H1 (cell line): ENCODE results near the gene F2. TPM values are rescaled to one million over a fixed set of nuclear protein-coding genes. Genes with fewer than 3 reads are reported as not detected.

Experiments
- CTCF ChIA-PET: fragments of 300-600 bp; sonication (Branson Sonifier 250); formaldehyde crosslinking; loops from one replicate; lab custom pipeline; 2021; ENCODE audit not compliant: partially characterized antibody; lab: Charles Lee
- POLR2A ChIA-PET: fragments of 300-600 bp; sonication (Branson Sonifier 250); formaldehyde crosslinking; loops from one replicate; lab custom pipeline; 2021; ENCODE audit warnings: inconsistent platforms; ENCODE audit not compliant: partially characterized antibody; lab: Charles Lee
- DNase-seq, 2 experiments: peaks; one replicate each; pipeline versions ENCODE4 v3.0.0 to v3.0.0-alpha.2; 2010 to 2022; ENCODE audit warnings: low spot score in 2 of 2, low read depth in 1 of 2, mixed read lengths in 1 of 2
- FAIRE-seq: peaks from 2 replicates; lab custom pipeline; 2011; peaks lifted over from hg19 to GRCh38; lab: Jason Lieb, UNC
- H2AFZ ChIP-seq: 2 replicates; pipeline ENCODE4 v1.8.1; 2012; ENCODE audit warnings: low read length, inconsistent platforms
- H2AK5ac ChIP-seq: 2 replicates; pipeline ENCODE4 v1.6.1; 2013; ENCODE audit warnings: low read depth, low read length
- H2BK120ac ChIP-seq: replicated peaks from 2 replicates; pipeline ENCODE3; 2013; ENCODE audit warnings: low read depth, low read length, inconsistent platforms
- H2BK12ac ChIP-seq: 2 replicates; pipeline ENCODE4 v1.6.1; 2013; ENCODE audit warnings: low read depth, low read length
- H2BK15ac ChIP-seq: 2 replicates; pipeline ENCODE4 v1.6.1; 2013; ENCODE audit warnings: low read length
- H2BK20ac ChIP-seq: 2 replicates; pipeline ENCODE4 v1.6.1; 2013; ENCODE audit warnings: low read length
- H2BK5ac ChIP-seq: 2 replicates; pipeline ENCODE4 v1.6.1; 2013; ENCODE audit warnings: low read depth, low read length
- H3K14ac ChIP-seq: 2 replicates; pipeline ENCODE4 v1.6.1; 2013; ENCODE audit warnings: inconsistent platforms; ENCODE audit not compliant: insufficient read length
- H3K18ac ChIP-seq: 2 replicates; pipeline ENCODE4 v1.6.1; 2013; ENCODE audit warnings: low read length; ENCODE audit errors: extremely low read depth
- H3K23ac ChIP-seq: 2 replicates; pipeline ENCODE4 v1.6.1; 2013; ENCODE audit warnings: inconsistent platforms; ENCODE audit not compliant: insufficient read length
- H3K23me2 ChIP-seq: 2 replicates; pipeline ENCODE4 v1.6.1; 2013; ENCODE audit warnings: low read depth, low read length
- H3K27ac ChIP-seq: 2 replicates; pipeline ENCODE4 v1.6.1; 2011; ENCODE audit warnings: low read depth, low read length, inconsistent platforms
- H3K27me3 ChIP-seq, 4 experiments: replicated peaks in 1 of 4; 1 replicate in 1 of 4; 2 replicates in 3 of 4; pipeline versions ENCODE4 v1.6.1 to v1.8.1; 2011 to 2013; ENCODE audit warnings: low read length in 3 of 4, mild to moderate bottlenecking in 3 of 4, inconsistent platforms in 2 of 4, mixed read lengths in 2 of 4, moderate library complexity in 1 of 4; ENCODE audit not compliant: control insufficient read depth in 3 of 4, insufficient read depth in 3 of 4; ENCODE audit errors: extremely low read depth in 1 of 4
- H3K36me3 ChIP-seq, 4 experiments: 2 replicates each; pipeline versions ENCODE4 v1.6.1 to v1.8.1; 2011 to 2013; ENCODE audit warnings: mild to moderate bottlenecking in 4 of 4, low read length in 3 of 4, moderate library complexity in 2 of 4, control low read depth in 1 of 4, inconsistent platforms in 1 of 4; ENCODE audit not compliant: insufficient read depth in 4 of 4, control insufficient read depth in 2 of 4
- H3K4ac ChIP-seq: replicated peaks from 2 replicates; pipeline ENCODE3; 2013; ENCODE audit warnings: low read length, low read depth, mixed read lengths, inconsistent platforms; ENCODE audit not compliant: insufficient read length
- H3K4me1 ChIP-seq, 4 experiments: replicated peaks in 1 of 4; 1 replicate in 1 of 4; 2 replicates in 3 of 4; pipeline versions ENCODE4 v1.6.1 to v1.8.1; 2011 to 2013; ENCODE audit warnings: low read length in 3 of 4, inconsistent platforms in 2 of 4, mixed read lengths in 1 of 4; ENCODE audit not compliant: insufficient read depth in 4 of 4, control insufficient read depth in 3 of 4
- H3K4me2 ChIP-seq, 2 experiments: 2 replicates each; pipeline versions ENCODE4 v1.6.1 to v1.8.1; 2011 to 2013; ENCODE audit warnings: low read depth in 2 of 2, low read length in 2 of 2, control low read depth in 1 of 2, inconsistent platforms in 1 of 2, mild to moderate bottlenecking in 1 of 2; ENCODE audit not compliant: insufficient read depth in 1 of 2
- H3K4me3 ChIP-seq, 4 experiments: fragments of 200-600, 300-600 bp in 1 of 4; sonication (generic), shearing (Covaris generic), sonication (Bioruptor Twin) in 1 of 4; 2 replicates each; pipeline versions ENCODE4 v1.5.1 to v1.8.1; 2011 to 2016; ENCODE audit warnings: low read length in 4 of 4, low read depth in 3 of 4, control low read depth in 2 of 4, inconsistent platforms in 2 of 4, mild to moderate bottlenecking in 2 of 4, mixed read lengths in 1 of 4, moderate library complexity in 1 of 4; ENCODE audit not compliant: insufficient read depth in 2 of 4; ENCODE audit errors: extremely low read depth in 1 of 4
- H3K56ac ChIP-seq: replicated peaks from 2 replicates; pipeline ENCODE3; 2013; ENCODE audit warnings: low read depth, mild to moderate bottlenecking, mixed read lengths, low read length, inconsistent platforms; ENCODE audit not compliant: insufficient read length
- H3K79me1 ChIP-seq: 2 replicates; pipeline ENCODE4 v1.6.1; 2013; ENCODE audit warnings: low read depth, low read length, control low read depth
- H3K79me2 ChIP-seq, 2 experiments: 2 replicates each; pipeline versions ENCODE4 v1.6.1 to v1.8.1; 2012 to 2013; ENCODE audit warnings: low read length in 2 of 2, mild to moderate bottlenecking in 2 of 2, inconsistent platforms in 1 of 2; ENCODE audit not compliant: insufficient read depth in 2 of 2, control insufficient read depth in 1 of 2
- H3K9ac ChIP-seq, 4 experiments: replicated peaks in 1 of 4; 1 replicate in 1 of 4; 2 replicates in 3 of 4; pipeline versions ENCODE4 v1.6.1 to v1.8.1; 2011 to 2013; ENCODE audit warnings: low read depth in 3 of 4, low read length in 3 of 4, control low read depth in 2 of 4, mild to moderate bottlenecking in 2 of 4, moderate library complexity in 2 of 4, inconsistent platforms in 1 of 4; ENCODE audit errors: extremely low read depth in 1 of 4
- H3K9me3 ChIP-seq, 2 experiments: 2 replicates each; pipeline versions ENCODE4 v1.6.1 to v1.8.1; 2012 to 2013; ENCODE audit warnings: mild to moderate bottlenecking in 2 of 2, moderate library complexity in 2 of 2, control low read depth in 1 of 2, inconsistent platforms in 1 of 2, low read depth in 1 of 2, low read length in 1 of 2, mixed read lengths in 1 of 2; ENCODE audit not compliant: insufficient read depth in 2 of 2
- H4K20me1 ChIP-seq, 2 experiments: replicated peaks in 1 of 2; 2 replicates each; pipeline versions ENCODE3 to v1.8.1; 2011 to 2013; ENCODE audit warnings: inconsistent platforms in 2 of 2, low read length in 2 of 2, mild to moderate bottlenecking in 1 of 2; ENCODE audit not compliant: insufficient read depth in 2 of 2, control insufficient read depth in 1 of 2
- H4K5ac ChIP-seq: 2 replicates; pipeline ENCODE4 v1.6.1; 2013; ENCODE audit warnings: low read length, low read depth, mixed read lengths, inconsistent platforms; ENCODE audit not compliant: insufficient read length
- H4K8ac ChIP-seq: 2 replicates; pipeline ENCODE4 v1.8.0; 2013; ENCODE audit warnings: mild to moderate bottlenecking, moderate library complexity, low read length, inconsistent platforms; ENCODE audit not compliant: insufficient read depth; ENCODE audit errors: extremely low read depth
- H4K91ac ChIP-seq: replicated peaks from 2 replicates; pipeline ENCODE3; 2013; ENCODE audit warnings: low read length, mixed read lengths, inconsistent platforms; ENCODE audit not compliant: insufficient read length
- BACH1 ChIP-seq: IDR thresholded peaks from 2 replicates; pipeline ENCODE4 v1.6.1; 2012; ENCODE audit warnings: low read length, improper control_type of control experiment
- CBX5 ChIP-seq: fragments of 300-800, 300-1000 bp; sonication (generic); IDR thresholded peaks from 2 replicates; pipeline ENCODE4 v1.7.1; 2016; ENCODE audit warnings: antibody characterized with exemption, low read length, low read depth
- CBX8 ChIP-seq: fragments of 300-800, 300-1000 bp; sonication (generic); IDR thresholded peaks from 2 replicates; pipeline ENCODE4 v1.7.1; 2016; ENCODE audit warnings: low read depth, low read length, borderline replicate concordance
- CTBP2 ChIP-seq: IDR thresholded peaks from 2 replicates; pipeline ENCODE4 v1.7.0; 2011; ENCODE audit warnings: borderline replicate concordance, mild to moderate bottlenecking, moderate library complexity, mixed read lengths, low read length; ENCODE audit not compliant: insufficient read depth, insufficient read length
- EGR1 ChIP-seq: IDR thresholded peaks from 2 replicates; pipeline ENCODE4 v1.6.1; 2011; ENCODE audit warnings: low read depth, low read length, borderline replicate concordance
- EZH2 ChIP-seq: fragments of 200-600 bp; sonication (generic); IDR thresholded peaks from 2 replicates; pipeline ENCODE4 v1.7.1; 2012; ENCODE audit warnings: low read depth, mild to moderate bottlenecking, moderate library complexity, low read length, inconsistent platforms; ENCODE audit not compliant: severe bottlenecking
- GTF2F1 ChIP-seq: IDR thresholded peaks from 2 replicates; pipeline ENCODE4 v1.6.1; 2012; ENCODE audit warnings: low read depth, low read length, improper control_type of control experiment, borderline replicate concordance
- KDM4A ChIP-seq: IDR thresholded peaks from one replicate; pipeline ENCODE4 v1.7.1; 2012; ENCODE audit warnings: low read depth, mild to moderate bottlenecking, moderate library complexity, low read length, inconsistent platforms; ENCODE audit not compliant: severe bottlenecking
- KDM5A ChIP-seq: fragments of 200-600 bp; IDR thresholded peaks from 2 replicates; pipeline ENCODE4 v1.7.1; 2012; ENCODE audit warnings: mild to moderate bottlenecking, low read length, inconsistent platforms, mixed read lengths
- RFX5 ChIP-seq: IDR thresholded peaks from 2 replicates; pipeline ENCODE4 v1.6.1; 2011; ENCODE audit warnings: low read depth, low read length, improper control_type of control experiment, borderline replicate concordance
- SRF ChIP-seq: IDR thresholded peaks from 2 replicates; pipeline ENCODE4 v1.6.1; 2011; ENCODE audit warnings: mild to moderate bottlenecking, low read depth, low read length, moderate library complexity
- SUZ12 ChIP-seq: fragments of 200-600 bp; sonication (generic); IDR thresholded peaks from 2 replicates; pipeline ENCODE4 v1.6.1; 2012; ENCODE audit warnings: mild to moderate bottlenecking, inconsistent platforms, low read length, moderate library complexity, mixed read lengths
- USF2 ChIP-seq: IDR thresholded peaks from 2 replicates; pipeline ENCODE4 v1.6.1; 2011; ENCODE audit warnings: low read length, improper control_type of control experiment
- WGBS, 2 experiments: shearing (Covaris generic) in 1 of 2; methylation state at CpG; one replicate each; pipeline versions ENCODE4 v1.1.6 to v1.1.7; 2013 to 2015; ENCODE audit warnings: low lambda C conversion rate in 2 of 2, mixed read lengths in 2 of 2, inconsistent platforms in 1 of 2, low coverage in 1 of 2, missing lambda C conversion rate in 1 of 2; ENCODE audit not compliant: insufficient replicate concordance in 2 of 2, insufficient coverage in 1 of 2, insufficient read length in 1 of 2; ENCODE audit errors: extremely low coverage in 1 of 2, missing lambda C conversion rate in 1 of 2; 5-methylcytosine and 5-hydroxymethylcytosine counted together
- polyA plus RNA-seq, 7 experiments: library from polyadenylated mRNA; depleted of rRNA in 3 of 7; stranded (reverse) in 5 of 7; unstranded in 2 of 7; fragments of >200 nt in 5 of 7; fragments of 200-250 nt in 2 of 7; gene quantifications; 1 replicate in 5 of 7; 2 replicates in 1 of 7; 4 replicates in 1 of 7; pipeline versions ENCODE4 v1.2.1 to v1.2.3, GENCODE V29; 2011 to 2013; ENCODE audit warnings: missing spikeins in 2 of 7, mixed read lengths in 2 of 7
- total RNA-seq: library from RNA; stranded (reverse); fragmentation: NEBNext Ultra II Directional; extraction: Animal tissue kit (Norgen Biotek cat#: 25700); gene quantifications from 2 replicates; pipeline ENCODE4 v1.2.1, GENCODE V29; 2021

F2 gene
- total and polyA plus RNA-seq, 2 of the 8 experiments (the other 6 are each of a cell fraction or from before 2014, with no cell fraction given), result 0.11 TPM; not detected in 1

GRCh38 chr11:46692450-46692849 is 26.6 kb upstream of the F2 start:
- H3K27ac ChIP-seq, result no peak overlapping the region
- ChIA-PET CTCF (interaction anchor here (0.6 to 2.2 kb wide), 4 partner anchors 14 to 144 kb away, joined by 3 to 6 read pairs (median 4); no protein-coding TSS in a partner anchor), POLR2A (interaction anchor here (0.6 to 0.7 kb wide), 3 partner anchors 34 to 316 kb away, joined by 3 read pairs; no protein-coding TSS in a partner anchor)
- 86% methylated on average over 4 of the region's 4 CpGs; no CpG with 5 or more reads in 1 of the 2 experiments for WGBS, 2 experiments
- no peak overlapping the region for H2AFZ ChIP-seq
- H2AK5ac ChIP-seq, result no peak overlapping the region
- no peak overlapping the region for H3K18ac ChIP-seq
- H4K8ac ChIP-seq, result no peak overlapping the region
- FAIRE-seq, result no peak
- H3K4ac ChIP-seq, result no peak overlapping the region
- no peak overlapping the region for H4K91ac ChIP-seq
- H3K79me1 ChIP-seq, result no peaks in the 10 kb centered on the region
- H4K20me1 ChIP-seq, result peaks cover under 1 to 2% of the 10 kb centered on the region in 2 experiments
- H3K27me3 ChIP-seq, result no peaks in the 10 kb centered on the region
- no peaks in the 10 kb centered on the region; a peak in 1 of 7 replicates for H3K4me1 ChIP-seq
- no peak overlapping the region for H3K4me3 ChIP-seq
- no peak for DNase-seq
- H4K5ac ChIP-seq, result no peak overlapping the region
- no peak overlapping the region for H3K9ac ChIP-seq
- H2BK15ac ChIP-seq, result no peak overlapping the region
- no peak overlapping the region for H3K4me2 ChIP-seq
- no peaks in the 10 kb centered on the region for H3K79me2 ChIP-seq
- H2BK12ac ChIP-seq, result no peak overlapping the region
- H3K36me3 ChIP-seq, result peaks cover 2 to 18% (median 6%) of the 10 kb centered on the region in 4 experiments; a peak in 4 of 8 replicates
- no peak overlapping the region for H2BK5ac ChIP-seq
- H2BK120ac ChIP-seq, result no peak overlapping the region
- H3K9me3 ChIP-seq, result no peaks in the 10 kb centered on the region
- H3K23ac ChIP-seq, result no peak overlapping the region
- no peaks in the 10 kb centered on the region for H3K23me2 ChIP-seq
- no peak overlapping the region for H3K14ac ChIP-seq
- no peak overlapping the region for H2BK20ac ChIP-seq
- no peak overlapping the region for H3K56ac ChIP-seq
- TF ChIP-seq KDM5A, result no peak
- no peak for TF ChIP-seq CBX8
- no peak for TF ChIP-seq EZH2
- no peak for TF ChIP-seq KDM4A
- no peak for TF ChIP-seq EGR1
- no peak for TF ChIP-seq SRF
- TF ChIP-seq CTBP2, result no peak
- no peak for TF ChIP-seq USF2
- no peak for TF ChIP-seq CBX5
- no peak for TF ChIP-seq RFX5
- TF ChIP-seq GTF2F1, result no peak
- no peak for TF ChIP-seq BACH1
- TF ChIP-seq SUZ12, result no peak
